Endothelial cell of umbilical vein (primary cell): ENCODE measurements around the gene GDA.

ENCODE experiments used
- POLR2A ChIP-seq: IDR thresholded peaks from 2 replicates; pipeline ENCODE4 v1.6.1; 2012; ENCODE audit warnings: low read depth, mild to moderate bottlenecking, control low read depth, low read length
- TF ChIP-seq, protein P1 (sequence below), 2 donors: IDR thresholded peaks; 1 replicate in 1 of 2; 2 replicates in 1 of 2; pipeline ENCODE4 v1.5.1; 2011; ENCODE audit warnings: low read length in 2 of 2, mild to moderate bottlenecking in 2 of 2, moderate library complexity in 2 of 2, control low read depth in 1 of 2, inconsistent platforms in 1 of 2, low read depth in 1 of 2; ENCODE audit not compliant: insufficient read depth in 1 of 2; ENCODE audit errors: extremely low read depth in 1 of 2

DNA sequence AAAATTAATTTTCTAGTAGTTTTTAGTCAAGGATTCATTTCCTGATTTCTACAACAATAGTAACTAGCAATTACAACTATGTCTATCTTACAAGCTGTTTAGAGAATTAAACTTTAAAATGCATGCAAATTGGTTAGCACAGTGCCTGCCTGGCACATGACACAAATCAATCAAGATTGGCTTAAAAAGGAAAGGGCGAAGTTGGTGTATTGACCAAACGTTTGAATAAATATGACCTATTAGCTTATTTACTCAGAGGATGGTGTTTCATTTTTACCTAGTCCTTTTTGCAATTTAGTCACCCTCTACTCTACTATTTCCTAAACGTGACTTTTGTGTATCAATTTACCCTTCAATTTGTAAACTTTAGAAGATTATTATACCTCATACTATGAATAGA, 83.5 kb downstream of the GDA start:
- TF ChIP-seq, protein P1, sequence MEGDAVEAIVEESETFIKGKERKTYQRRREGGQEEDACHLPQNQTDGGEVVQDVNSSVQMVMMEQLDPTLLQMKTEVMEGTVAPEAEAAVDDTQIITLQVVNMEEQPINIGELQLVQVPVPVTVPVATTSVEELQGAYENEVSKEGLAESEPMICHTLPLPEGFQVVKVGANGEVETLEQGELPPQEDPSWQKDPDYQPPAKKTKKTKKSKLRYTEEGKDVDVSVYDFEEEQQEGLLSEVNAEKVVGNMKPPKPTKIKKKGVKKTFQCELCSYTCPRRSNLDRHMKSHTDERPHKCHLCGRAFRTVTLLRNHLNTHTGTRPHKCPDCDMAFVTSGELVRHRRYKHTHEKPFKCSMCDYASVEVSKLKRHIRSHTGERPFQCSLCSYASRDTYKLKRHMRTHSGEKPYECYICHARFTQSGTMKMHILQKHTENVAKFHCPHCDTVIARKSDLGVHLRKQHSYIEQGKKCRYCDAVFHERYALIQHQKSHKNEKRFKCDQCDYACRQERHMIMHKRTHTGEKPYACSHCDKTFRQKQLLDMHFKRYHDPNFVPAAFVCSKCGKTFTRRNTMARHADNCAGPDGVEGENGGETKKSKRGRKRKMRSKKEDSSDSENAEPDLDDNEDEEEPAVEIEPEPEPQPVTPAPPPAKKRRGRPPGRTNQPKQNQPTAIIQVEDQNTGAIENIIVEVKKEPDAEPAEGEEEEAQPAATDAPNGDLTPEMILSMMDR (IDR thresholded peaks at IDR 0.05; ENCODE audit: extremely low read depth in 1 of 2, insufficient read depth in 1 of 2, low read depth in 1 of 2, low read length in 2 of 2) = no peak
- TF ChIP-seq POLR2A = no peak
